ENCODE data around the gene TTF2. TPM values are rescaled to one million over a fixed set of nuclear protein-coding genes. Genes with fewer than 3 reads are reported as not detected.

Gene TTF2
- total RNA-seq, 2 donors from 2014 or later = 6.9 to 9.0 TPM

GRCh38 chr1:117029685-117030084 is 30.4 kb upstream of the TTF2 start:
- Histone ChIP-seq H3K27ac (no peak overlapping the region), H3K4me3 (no peak overlapping the region), H3K36me3 (no peaks in the 10 kb centered on the region), H3K27me3 (no peaks in the 10 kb centered on the region), H3K4me1 (peaks cover 0 to 15% of the 10 kb centered on the region in 2 donors), H3K9me3 (no peaks in the 10 kb centered on the region)
- TF ChIP-seq, protein P1, sequence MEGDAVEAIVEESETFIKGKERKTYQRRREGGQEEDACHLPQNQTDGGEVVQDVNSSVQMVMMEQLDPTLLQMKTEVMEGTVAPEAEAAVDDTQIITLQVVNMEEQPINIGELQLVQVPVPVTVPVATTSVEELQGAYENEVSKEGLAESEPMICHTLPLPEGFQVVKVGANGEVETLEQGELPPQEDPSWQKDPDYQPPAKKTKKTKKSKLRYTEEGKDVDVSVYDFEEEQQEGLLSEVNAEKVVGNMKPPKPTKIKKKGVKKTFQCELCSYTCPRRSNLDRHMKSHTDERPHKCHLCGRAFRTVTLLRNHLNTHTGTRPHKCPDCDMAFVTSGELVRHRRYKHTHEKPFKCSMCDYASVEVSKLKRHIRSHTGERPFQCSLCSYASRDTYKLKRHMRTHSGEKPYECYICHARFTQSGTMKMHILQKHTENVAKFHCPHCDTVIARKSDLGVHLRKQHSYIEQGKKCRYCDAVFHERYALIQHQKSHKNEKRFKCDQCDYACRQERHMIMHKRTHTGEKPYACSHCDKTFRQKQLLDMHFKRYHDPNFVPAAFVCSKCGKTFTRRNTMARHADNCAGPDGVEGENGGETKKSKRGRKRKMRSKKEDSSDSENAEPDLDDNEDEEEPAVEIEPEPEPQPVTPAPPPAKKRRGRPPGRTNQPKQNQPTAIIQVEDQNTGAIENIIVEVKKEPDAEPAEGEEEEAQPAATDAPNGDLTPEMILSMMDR (IDR thresholded peaks at IDR 0.05) = no peak
- no peak for DNase-seq (ENCODE audit: low spot score)

GRCh38 chr1:117030271-117030877 is 29.8 kb upstream of the TTF2 start:
- DNase-seq (ENCODE audit: low spot score) = no peak
- no peaks in the 10 kb centered on the region for H3K36me3 ChIP-seq

GRCh38 chr1:117032266-117032665 is 27.9 kb upstream of the TTF2 start:
- Histone ChIP-seq H3K27ac (no peak overlapping the region), H3K36me3 (no peaks in the 10 kb centered on the region), H3K9me3 (no peaks in the 10 kb centered on the region), H3K4me3 (no peak overlapping the region), H3K27me3 (no peaks in the 10 kb centered on the region), H3K4me1 (no peaks in the 10 kb centered on the region)
- no peak for DNase-seq (ENCODE audit: low spot score)
- TF ChIP-seq, protein P1 (IDR thresholded peaks at IDR 0.05) = no peak

More at GRCh38 chr1:117030271-117030877, 29.8 kb upstream of the TTF2 start:
- Histone ChIP-seq H3K4me3 (no peak overlapping the region), H3K9me3 (no peaks in the 10 kb centered on the region), H3K27me3 (no peaks in the 10 kb centered on the region), H3K4me1 (peaks cover 0 to 15% of the 10 kb centered on the region in 2 donors), H3K27ac (no peak overlapping the region)
- TF ChIP-seq, protein P1 (IDR thresholded peaks at IDR 0.05) = no peak

DNA sequence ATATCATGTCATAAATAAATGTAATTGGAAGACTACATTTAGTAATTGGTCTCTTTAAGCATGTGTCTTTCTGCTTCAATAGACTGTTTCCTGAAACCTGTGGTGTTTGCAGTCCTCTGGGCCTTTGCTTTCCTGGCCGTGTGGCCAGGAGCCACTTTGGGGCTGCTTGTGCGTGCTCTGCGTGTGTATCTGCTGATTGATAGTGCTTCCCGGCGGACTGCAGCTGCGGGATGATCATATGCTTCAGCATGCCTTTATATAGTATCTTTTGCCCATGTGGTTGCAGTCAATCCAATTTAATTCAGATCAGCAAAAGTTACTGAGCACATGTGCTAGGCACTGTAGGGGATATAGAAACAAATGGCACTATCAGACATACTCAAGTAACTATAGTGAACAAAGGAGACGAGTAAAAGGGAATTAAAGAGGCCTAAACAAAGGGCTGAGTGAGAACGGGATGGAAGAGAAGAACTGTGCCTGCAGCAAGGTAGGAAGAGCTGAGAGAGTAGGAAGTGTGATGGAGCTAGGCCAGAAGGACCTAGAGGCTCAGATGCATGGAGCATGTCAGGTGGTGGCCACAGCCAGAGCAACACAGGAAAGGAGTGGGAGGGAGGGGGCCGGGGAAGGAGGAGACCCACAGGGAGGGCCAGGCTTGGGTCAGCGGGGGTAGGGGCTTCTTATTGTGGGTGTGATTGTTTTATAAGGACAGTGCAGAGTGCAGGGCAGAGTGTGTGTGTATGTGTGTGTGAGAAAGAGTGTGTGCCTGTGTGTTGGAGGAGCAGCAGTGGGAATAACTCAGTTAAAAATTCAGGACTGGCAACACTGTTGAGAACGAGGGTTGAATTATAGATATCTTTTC is 27.2 kb upstream of the TTF2 start:
- H3K27ac ChIP-seq = no peak overlapping the region
- H3K9me3 ChIP-seq = no peaks in the 10 kb centered on the region
- no peak for DNase-seq (ENCODE audit: low spot score)
- no peak overlapping the region for H3K4me3 ChIP-seq
- no peaks in the 10 kb centered on the region for H3K27me3 ChIP-seq
- H3K36me3 ChIP-seq = no peaks in the 10 kb centered on the region
- TF ChIP-seq, protein P1 (IDR thresholded peaks at IDR 0.05) = no peak
- no peaks in the 10 kb centered on the region for H3K4me1 ChIP-seq

DNA sequence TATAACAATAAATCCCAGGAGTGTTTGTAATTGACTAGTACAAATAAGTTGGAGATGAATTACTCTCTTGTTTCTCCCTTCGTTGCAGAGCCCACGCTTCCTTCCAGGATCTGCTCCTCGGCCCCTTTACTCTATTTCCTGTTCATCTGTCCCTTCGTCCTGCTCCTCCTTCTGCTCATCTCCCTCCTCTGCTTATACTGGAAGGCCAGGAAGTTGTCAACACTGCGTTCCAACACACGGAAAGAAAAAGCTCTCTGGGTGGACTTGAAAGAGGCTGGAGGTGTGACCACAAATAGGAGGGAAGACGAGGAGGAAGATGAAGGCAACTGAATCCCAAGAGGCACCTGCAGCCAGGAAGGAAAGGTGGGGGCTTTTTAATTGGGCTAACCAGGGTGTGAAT is 26.4 kb upstream of the TTF2 start:
- H3K36me3 ChIP-seq = no peaks in the 10 kb centered on the region
- no peak overlapping the region for H3K27ac ChIP-seq
- H3K4me3 ChIP-seq = no peak overlapping the region
- no peak for DNase-seq (ENCODE audit: low spot score)
- TF ChIP-seq, protein P1 (IDR thresholded peaks at IDR 0.05) = no peak
- no peaks in the 10 kb centered on the region for H3K4me1 ChIP-seq
- H3K27me3 ChIP-seq = no peaks in the 10 kb centered on the region
- H3K9me3 ChIP-seq = no peaks in the 10 kb centered on the region

All from right atrium auricular region (tissue), 2 donors.